ENCODE results near the gene NCBP3.

NCBP3 gene

GRCh38 chr17:3892095-3892998 lies 46.3 kb upstream of the NCBP3 start:
- DNase-seq (ENCODE audit: extremely low read depth, low read depth): no peak
- no peak for TF ChIP-seq CTCF (IDR thresholded peaks at IDR 0.05; ENCODE audit: low read depth, low read length, missing control alignments)
- peak overlapping the region; percentile 78 for H3K4me3 ChIP-seq (replicated peaks; ENCODE audit: low read depth, low read length)

- no peak for TF ChIP-seq CTCF (IDR thresholded peaks at IDR 0.05; ENCODE audit: low read depth, low read length, missing control alignments)
- no peak for DNase-seq (ENCODE audit: extremely low read depth, low read depth)
- H3K4me3 ChIP-seq (replicated peaks; ENCODE audit: low read depth, low read length): peak overlapping the region; percentile 78
These were observed 45.6 kb upstream of the NCBP3 start for GRCh38 chr17:3891626-3892094.

- peak overlapping the region; percentile 78 for H3K4me3 ChIP-seq (replicated peaks; ENCODE audit: low read depth, low read length)
- TF ChIP-seq CTCF (IDR thresholded peaks at IDR 0.05; ENCODE audit: low read depth, low read length, missing control alignments): no peak
- DNase-seq (ENCODE audit: extremely low read depth, low read depth): no peak
These were observed 44.8 kb upstream of the NCBP3 start for GRCh38 chr17:3890878-3891219.

- DNase-seq (ENCODE audit: extremely low read depth, low read depth): peak; percentile 75
- peak overlapping the region; percentile 78 for H3K4me3 ChIP-seq (replicated peaks; ENCODE audit: low read depth, low read length)
These were observed 44.2 kb upstream of the NCBP3 start for GRCh38 chr17:3890082-3890877.

GRCh38 chr17:3889325-3890012 lies 43.4 kb upstream of the NCBP3 start:
- no peak for TF ChIP-seq CTCF (IDR thresholded peaks at IDR 0.05; ENCODE audit: low read depth, low read length, missing control alignments)
- no peak for DNase-seq (ENCODE audit: extremely low read depth, low read depth)
- H3K4me3 ChIP-seq (replicated peaks; ENCODE audit: low read depth, low read length): peak overlapping the region; percentile 78

More at GRCh38 chr17:3890082-3890877, 44.2 kb upstream of the NCBP3 start:
- TF ChIP-seq CTCF (IDR thresholded peaks at IDR 0.05; ENCODE audit: low read depth, low read length, missing control alignments): no peak

- DNase-seq (ENCODE audit: extremely low read depth, low read depth): peak; percentile 88
- no peak for TF ChIP-seq CTCF (IDR thresholded peaks at IDR 0.05; ENCODE audit: low read depth, low read length, missing control alignments)
- peak overlapping the region; percentile 22; the same call in 1 of the 2 replicates for H3K4me3 ChIP-seq (replicated peaks; ENCODE audit: low read depth, low read length)
These were observed 42.5 kb upstream of the NCBP3 start for GRCh38 chr17:3888343-3889171.
